Measurements from ENCODE around the gene PPARD. TPM values are rescaled to one million over a fixed set of nuclear protein-coding genes. Genes with fewer than 3 reads are reported as not detected.
"Not testable (repeated sequence)": the region's sequence is repeated elsewhere in the genome, so short reads cannot be mapped to it uniquely, and the experiment has no call there.

The PPARD gene
- total and polyA plus RNA-seq, 4 experiments from 2014 or later = 2.6 to 38.7 (median 24.0) TPM

DNA sequence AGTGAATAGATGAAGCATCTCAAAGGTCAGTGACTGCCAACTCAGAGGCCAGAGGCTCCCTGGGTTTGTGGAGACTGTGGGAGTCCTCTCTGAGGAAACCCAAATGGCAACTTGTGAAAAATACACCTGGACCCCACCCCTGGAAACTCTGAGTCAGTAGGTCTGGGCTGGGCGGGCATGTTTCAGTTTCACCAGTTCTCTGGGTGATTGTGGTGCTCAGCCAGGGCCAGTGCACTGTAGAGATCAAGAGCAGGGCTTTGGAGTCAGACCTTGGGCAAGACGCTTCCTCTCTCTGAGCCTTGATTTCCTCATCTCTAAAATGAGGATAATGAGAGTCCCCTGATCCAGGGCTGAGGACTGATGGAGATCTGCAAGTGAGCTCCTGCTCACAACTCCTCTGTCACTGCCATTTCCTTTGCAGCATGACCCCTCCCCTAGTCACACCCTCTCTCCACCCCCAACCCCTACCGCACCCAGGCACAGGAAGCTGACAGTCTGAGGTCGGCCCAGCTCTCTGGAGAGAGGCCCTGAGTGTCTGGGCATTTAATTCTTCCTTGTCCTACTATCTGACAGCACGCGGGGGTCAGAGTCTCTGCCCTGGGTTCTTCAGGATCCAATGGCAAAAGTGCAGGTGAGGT, 39.6 kb upstream of the PPARD start:
- Histone ChIP-seq H3K27ac (ENCODE audit: low read depth, low read length) (peak overlapping the region; percentile 88), H3K4me1 (ENCODE audit: insufficient read depth, low read length) (peaks cover 86% of the 10 kb centered on the region), H3K27me3 (ENCODE audit: insufficient read depth, low read length) (no peaks in the 10 kb centered on the region), H3K36me3 (ENCODE audit: insufficient read depth, low read length) (peaks cover 13% of the 10 kb centered on the region), H3K9me3 (ENCODE audit: control insufficient read depth in 1 of 2, low read length in 2 of 2) (no peaks in the 10 kb centered on the region), H3K4me3 (ENCODE audit: low read length in 2 of 2) (peak overlapping the region; percentile 45 to 62)
- CTCF ChIA-PET (ENCODE audit: partially characterized antibody) = interaction anchor here (0.8 to 5.0 kb wide), 10 partner anchors 8 to 249 kb away, joined by 3 to 52 read pairs (median 4); partner anchors contain the start of genes PPARD and RPL10A
- H3K27ac Mint-ChIP-seq = peak overlapping the region; percentile 92 to 99 (median 98)
- peak overlapping the region; percentile 89 to 96 (median 92) for H3K4me3 Mint-ChIP-seq
- intact Hi-C loops (cut with micrococcal nuclease) = loop anchor here (1.0 to 2.0 kb wide), 3 partner anchors 9 to 426 kb away; no protein-coding TSS in a partner anchor
- POLR2A ChIA-PET (ENCODE audit: partially characterized antibody) = interaction anchor here (0.9 to 18.2 kb wide), 12 partner anchors 13 to 1066 kb away, joined by 3 to 805 read pairs (median 6); partner anchors contain the start of genes HMGA1, RPL10A and ZNF76
- peaks cover 42 to 83% (median 65%) of the 10 kb centered on the region in 4 donors for H3K4me1 Mint-ChIP-seq
- DNase-seq = peak; percentile 86 to 97 (median 87)
- no peaks in the 10 kb centered on the region for H3K27me3 Mint-ChIP-seq
- no peaks in the 10 kb centered on the region for H3K9me3 Mint-ChIP-seq
- peaks cover 37 to 63% of the 10 kb centered on the region in 2 donors for H3K36me3 Mint-ChIP-seq

DNA sequence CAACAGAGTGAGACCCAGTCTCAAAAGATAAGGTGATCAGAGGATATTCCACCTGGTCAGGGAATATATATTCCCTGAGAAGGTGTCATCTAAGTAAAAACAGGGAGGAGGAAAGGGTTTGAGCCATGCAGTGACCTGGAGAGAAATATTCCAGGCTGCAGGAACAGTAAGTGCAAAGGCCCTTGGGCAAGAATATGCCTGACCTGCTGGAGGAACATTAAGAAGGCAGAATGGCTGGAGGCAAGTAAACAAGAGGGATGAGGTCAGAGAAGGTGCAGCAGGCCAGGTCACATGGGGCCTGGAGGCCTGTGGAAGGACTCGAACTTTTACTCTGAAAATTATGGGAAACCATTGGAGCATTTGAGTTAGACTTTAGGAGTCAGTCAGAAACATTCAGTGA, 38.1 kb upstream of the PPARD start:
- Histone ChIP-seq H3K36me3 (ENCODE audit: insufficient read depth, low read length) (peaks cover 16% of the 10 kb centered on the region), H3K27me3 (ENCODE audit: insufficient read depth, low read length) (no peaks in the 10 kb centered on the region), H3K4me1 (ENCODE audit: insufficient read depth, low read length) (peaks cover 91% of the 10 kb centered on the region), H3K27ac (ENCODE audit: low read depth, low read length) (peak overlapping the region; percentile 88), H3K9me3 (ENCODE audit: control insufficient read depth in 1 of 2, low read length in 2 of 2) (no peaks in the 10 kb centered on the region), H3K4me3 (ENCODE audit: low read length in 2 of 2) (peak overlapping the region; percentile 20 to 31)
- Mint-ChIP-seq H3K4me3 (peak overlapping the region; percentile 89 to 96 (median 92)), H3K36me3 (peaks cover 48 to 59% of the 10 kb centered on the region in 2 donors), H3K27me3 (no peaks in the 10 kb centered on the region), H3K9me3 (no peaks in the 10 kb centered on the region), H3K27ac (peak overlapping the region; percentile 88 to 99 (median 98)), H3K4me1 (peaks cover 51 to 92% (median 73%) of the 10 kb centered on the region in 4 donors)
- intact Hi-C loops (cut with micrococcal nuclease) = no loop called here
- no peak for DNase-seq
- ChIA-PET CTCF (ENCODE audit: partially characterized antibody) (interaction anchor here (1.4 to 5.0 kb wide), 5 partner anchors 8 to 89 kb away, joined by 3 to 52 read pairs (median 8); partner anchors contain the start of gene PPARD), POLR2A (ENCODE audit: partially characterized antibody) (interaction anchor here (0.6 to 18.2 kb wide), 3 partner anchors 10 to 164 kb away, joined by 3 to 805 read pairs (median 3); partner anchors contain the start of gene RPL10A)

DNA sequence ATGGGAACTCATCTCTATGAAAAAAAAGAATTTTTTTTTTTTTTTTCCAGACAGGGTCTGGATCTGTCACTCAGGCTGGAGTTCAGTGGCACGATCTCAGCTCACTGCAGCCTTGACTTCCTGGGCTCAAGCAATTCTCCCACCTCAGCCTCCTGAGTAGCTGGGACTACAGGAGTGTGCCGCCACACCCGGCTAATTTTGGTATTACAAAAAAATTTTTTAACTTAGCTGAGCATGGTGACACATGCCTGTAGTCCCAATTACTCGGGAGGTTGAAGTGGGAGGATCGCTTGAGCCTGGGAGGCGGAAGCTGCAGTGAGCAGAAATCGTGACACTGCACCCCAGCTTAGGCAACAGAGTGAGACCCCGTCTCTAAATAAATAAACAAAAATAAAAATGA, 37.2 kb upstream of the PPARD start:
- peaks cover 53 to 92% (median 74%) of the 10 kb centered on the region in 4 donors for H3K4me1 Mint-ChIP-seq
- peak overlapping the region; percentile 35 to 99 (median 68) for H3K27ac Mint-ChIP-seq
- Histone ChIP-seq H3K27me3 (ENCODE audit: insufficient read depth, low read length) (no peaks in the 10 kb centered on the region), H3K4me1 (ENCODE audit: insufficient read depth, low read length) (peaks cover 91% of the 10 kb centered on the region), H3K27ac (ENCODE audit: low read depth, low read length) (peak overlapping the region; percentile 88), H3K4me3 (ENCODE audit: low read length in 2 of 2) (no peak overlapping the region), H3K9me3 (ENCODE audit: control insufficient read depth in 1 of 2, low read length in 2 of 2) (no peaks in the 10 kb centered on the region), H3K36me3 (ENCODE audit: insufficient read depth, low read length) (peaks cover 16% of the 10 kb centered on the region)
- DNase-seq = peak in 3 of 5 donors; percentile 29 to 42 (median 41)
- ChIA-PET POLR2A (ENCODE audit: partially characterized antibody) (interaction anchor here (0.7 to 18.2 kb wide), 5 partner anchors 9 to 163 kb away, joined by 3 to 805 read pairs (median 3); partner anchors contain the start of genes PPARD and RPL10A), CTCF (ENCODE audit: partially characterized antibody) (interaction anchor here (0.7 to 5.0 kb wide), 5 partner anchors 9 to 219 kb away, joined by 3 to 52 read pairs (median 4); partner anchors contain the start of gene PPARD)
- intact Hi-C loops (cut with micrococcal nuclease) = no loop called here
- H3K9me3 Mint-ChIP-seq = no peaks in the 10 kb centered on the region
- H3K27me3 Mint-ChIP-seq = no peaks in the 10 kb centered on the region
- H3K4me3 Mint-ChIP-seq = peak overlapping the region in 4 of 8 donors; percentile 39 to 57 (median 48)
- H3K36me3 Mint-ChIP-seq = peaks cover 50 to 60% of the 10 kb centered on the region in 2 donors

DNA sequence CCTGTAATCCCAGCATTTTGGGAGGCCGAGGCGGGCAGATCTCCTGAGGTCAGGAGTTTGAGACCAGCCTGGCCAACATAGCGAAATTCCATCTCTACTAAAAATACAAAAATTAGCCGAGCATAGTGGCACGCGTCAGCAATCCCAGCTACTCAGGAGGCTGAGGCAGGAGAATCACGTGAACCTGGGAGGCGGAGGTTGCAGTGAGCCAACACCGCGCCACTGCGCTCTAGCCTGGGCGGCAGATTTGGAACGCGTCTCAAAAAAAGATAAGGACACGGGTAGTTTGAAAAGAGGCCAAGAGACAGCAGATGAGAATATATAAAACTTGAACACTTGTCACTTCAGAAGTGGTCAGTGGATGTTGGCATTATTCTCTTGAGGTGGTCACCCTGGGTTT, 35.2 kb upstream of the PPARD start:
- Mint-ChIP-seq H3K4me3 (peak overlapping the region in 5 of 8 donors; percentile 17 to 55 (median 55)), H3K27ac (peak overlapping the region; percentile 63 to 98 (median 79)), H3K36me3 (peaks cover 63% of the 10 kb centered on the region in 2 donors), H3K4me1 (peaks cover 59 to 92% (median 76%) of the 10 kb centered on the region in 4 donors)
- H3K27me3 ChIP-seq (ENCODE audit: insufficient read depth, low read length); H3K4me3 ChIP-seq (ENCODE audit: low read length in 2 of 2); DNase-seq; H3K27me3 Mint-ChIP-seq; H3K27ac ChIP-seq (ENCODE audit: low read depth, low read length); H3K9me3 Mint-ChIP-seq; intact Hi-C loops (cut with micrococcal nuclease); H3K9me3 ChIP-seq (ENCODE audit: control insufficient read depth in 1 of 2, low read length in 2 of 2): not testable (repeated sequence)
- POLR2A ChIA-PET (ENCODE audit: partially characterized antibody) = interaction anchor here (18.2 kb wide), 1 partner anchor 14 kb away, joined by 805 read pairs; no protein-coding TSS in a partner anchor
- peaks cover 20% of the 10 kb centered on the region for H3K36me3 ChIP-seq (ENCODE audit: insufficient read depth, low read length)
- CTCF ChIA-PET (ENCODE audit: partially characterized antibody) = interaction anchor here (1.1 to 5.0 kb wide), 2 partner anchors 8 to 20 kb away, joined by 3 to 52 read pairs; no protein-coding TSS in a partner anchor
- H3K4me1 ChIP-seq (ENCODE audit: insufficient read depth, low read length) = peaks cover 91% of the 10 kb centered on the region

DNA sequence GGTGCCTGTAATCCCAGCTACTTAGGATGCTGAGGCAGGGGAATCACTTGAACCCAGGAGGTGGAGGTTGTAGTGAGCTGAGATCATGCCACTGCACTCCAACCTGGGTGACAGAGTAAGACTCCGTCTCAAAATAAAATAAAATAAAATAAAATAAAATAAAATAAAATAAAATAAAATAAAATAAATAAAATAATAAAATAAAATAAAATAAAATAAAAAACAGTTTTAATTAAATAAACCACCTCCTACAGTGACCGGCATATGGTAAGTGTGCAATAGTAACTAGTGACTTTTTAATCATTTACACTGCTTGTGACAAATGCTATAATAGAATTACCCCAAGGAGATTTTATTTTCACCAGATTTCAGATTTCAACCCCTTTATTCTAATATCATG, 33.8 kb upstream of the PPARD start:
- H3K36me3 Mint-ChIP-seq = peaks cover 61 to 64% of the 10 kb centered on the region in 2 donors
- H3K27me3 ChIP-seq (ENCODE audit: insufficient read depth, low read length) = not testable (repeated sequence)

DNA sequence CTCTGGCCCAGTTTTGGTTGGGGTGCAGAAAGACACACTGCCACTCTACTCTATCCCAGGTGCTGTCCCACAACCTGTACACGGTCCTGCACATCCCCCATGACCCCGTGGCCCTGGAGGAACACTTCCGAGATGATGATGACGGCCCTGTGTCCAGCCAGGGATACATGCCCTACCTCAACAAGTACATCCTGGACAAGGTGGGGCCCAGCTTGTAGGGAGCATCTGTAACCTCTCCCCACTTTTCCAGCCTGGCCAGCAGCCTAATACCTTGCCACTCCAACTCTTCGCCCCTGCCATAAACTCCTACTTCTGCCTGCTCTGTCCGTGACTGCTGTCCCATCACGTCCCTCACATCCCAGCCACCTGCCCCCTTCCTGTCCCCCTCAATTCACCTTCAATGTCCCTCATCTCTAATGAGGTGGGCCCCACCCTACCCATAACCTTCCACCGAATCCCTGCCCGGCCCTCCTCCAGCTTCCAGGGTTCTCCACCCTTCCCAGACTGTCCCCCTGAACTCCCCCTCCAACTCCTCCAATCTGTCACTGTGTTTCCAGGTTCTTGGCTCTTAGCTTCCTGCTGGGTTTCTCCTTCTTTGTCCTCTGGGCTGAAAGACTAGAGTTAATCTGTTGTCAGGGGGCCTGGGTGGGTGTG, 32.6 kb upstream of the PPARD start:
- Histone ChIP-seq H3K4me1 (ENCODE audit: insufficient read depth, low read length) (peaks cover 91% of the 10 kb centered on the region), H3K27me3 (ENCODE audit: insufficient read depth, low read length) (no peaks in the 10 kb centered on the region), H3K9me3 (ENCODE audit: control insufficient read depth in 1 of 2, low read length in 2 of 2) (no peaks in the 10 kb centered on the region), H3K36me3 (ENCODE audit: insufficient read depth, low read length) (peaks cover 15% of the 10 kb centered on the region), H3K27ac (ENCODE audit: low read depth, low read length) (peak overlapping the region; percentile 78), H3K4me3 (ENCODE audit: low read length in 2 of 2) (peak overlapping the region; percentile 0 to 14)
- POLR2A ChIA-PET (ENCODE audit: partially characterized antibody) = interaction anchor here (0.8 to 26.7 kb wide), 6 partner anchors 6 to 143 kb away, joined by 3 to 805 read pairs (median 6); partner anchors contain the start of genes DEF6 and PPARD
- Mint-ChIP-seq H3K4me1 (peaks cover 58 to 90% (median 78%) of the 10 kb centered on the region in 4 donors), H3K4me3 (peak overlapping the region; percentile 75 to 92 (median 85)), H3K27me3 (no peaks in the 10 kb centered on the region), H3K36me3 (peaks cover 64% of the 10 kb centered on the region in 2 donors), H3K27ac (peak overlapping the region; percentile 96 to 99 (median 98)), H3K9me3 (no peaks in the 10 kb centered on the region)
- CTCF ChIA-PET (ENCODE audit: partially characterized antibody) = interaction anchor here (1.1 to 9.4 kb wide), 6 partner anchors 9 to 158 kb away, joined by 3 to 109 read pairs (median 16); partner anchors contain the start of genes DEF6 and RPL10A
- no peak for DNase-seq
- intact Hi-C loops (cut with micrococcal nuclease) = loop anchor here (2.0 kb wide), 1 partner anchor 17 kb away; no protein-coding TSS in a partner anchor

More for the DNA sequence above, 33.8 kb upstream of the PPARD start:
- H3K4me3 ChIP-seq (ENCODE audit: low read length in 2 of 2); H3K27ac ChIP-seq (ENCODE audit: low read depth, low read length); H3K9me3 ChIP-seq (ENCODE audit: control insufficient read depth in 1 of 2, low read length in 2 of 2); H3K9me3 Mint-ChIP-seq; intact Hi-C loops (cut with micrococcal nuclease); H3K27me3 Mint-ChIP-seq; DNase-seq: not testable (repeated sequence)
- Mint-ChIP-seq H3K4me3 (peak overlapping the region in 7 of 8 donors; percentile 62 to 92 (median 86)), H3K4me1 (peaks cover 58 to 91% (median 77%) of the 10 kb centered on the region in 4 donors), H3K27ac (peak overlapping the region; percentile 96 to 99 (median 98))
- ChIA-PET POLR2A (ENCODE audit: partially characterized antibody) (interaction anchor here (18.2 to 26.7 kb wide), 2 partner anchors 5 to 12 kb away, joined by 805 read pairs; partner anchors contain the start of gene DEF6), CTCF (ENCODE audit: partially characterized antibody) (interaction anchor here (1.5 to 9.4 kb wide), 4 partner anchors 8 to 141 kb away, joined by 4 to 109 read pairs (median 32); partner anchors contain the start of gene DEF6)
- Histone ChIP-seq H3K36me3 (ENCODE audit: insufficient read depth, low read length) (peaks cover 20% of the 10 kb centered on the region), H3K4me1 (ENCODE audit: insufficient read depth, low read length) (peaks cover 91% of the 10 kb centered on the region)
